GM12892 (cell line): ENCODE results near the gene TRPC6.

Experiments used
- POLR2A ChIP-seq: IDR thresholded peaks from 2 replicates; pipeline ENCODE4 v1.6.1; 2011; ENCODE audit warnings: low read depth, low read length, control low read depth
- POLR2AphosphoS5 ChIP-seq: IDR thresholded peaks from 2 replicates; pipeline ENCODE4 v1.6.1; 2011; ENCODE audit warnings: low read depth, low read length, control low read depth
- TAF1 ChIP-seq: IDR thresholded peaks from 2 replicates; pipeline ENCODE4 v1.6.1; 2011; ENCODE audit warnings: low read depth, mild to moderate bottlenecking, control low read depth, low read length, borderline replicate concordance

- TF ChIP-seq POLR2AphosphoS5 (no peak), POLR2A (no peak), TAF1 (no peak)
These were observed 137.1 kb downstream of the TRPC6 start for GRCh38 chr11:101446726-101447125.
